Common myeloid progenitor, CD34-positive (primary cell): ENCODE results near the gene MFAP5.
A peak's percentile ranks its signal among the peaks of the same experiment; 100 is the strongest.

Source experiments
- CTCF ChIA-PET: fragments of 350-600 bp; sonication (Branson Sonifier 250); formaldehyde crosslinking; loops from one replicate; lab custom pipeline; 2021; ENCODE audit warnings: antibody characterized with exemption; lab: Charles Lee
- POLR2A ChIA-PET: fragments of 350-600 bp; sonication (Branson Sonifier 250); formaldehyde crosslinking; loops from one replicate; lab custom pipeline; 2021; ENCODE audit warnings: antibody characterized with exemption; lab: Charles Lee
- DNase-seq, 3 donors: peaks; one replicate each; pipeline versions ENCODE4 v3.0.0 to v3.0.0-alpha.2; 2013
- H3K27ac ChIP-seq, 2 experiments: 1 replicate in 1 of 2; 2 replicates in 1 of 2; pipeline ENCODE4 v1.7.0; 2013; ENCODE audit warnings: inconsistent platforms in 2 of 2, low read length in 2 of 2, mild to moderate bottlenecking in 2 of 2, low read depth in 1 of 2, moderate library complexity in 1 of 2; ENCODE audit not compliant: severe bottlenecking in 2 of 2, insufficient read depth in 1 of 2, poor library complexity in 1 of 2
- H3K27me3 ChIP-seq, 5 experiments: replicated peaks in 2 of 5; 1 replicate in 3 of 5; 2 replicates in 2 of 5; pipeline versions ENCODE4 v1.6.1 to v1.7.0; 2013; ENCODE audit warnings: low read length in 4 of 5, mild to moderate bottlenecking in 2 of 5, moderate library complexity in 2 of 5, inconsistent platforms in 1 of 5; ENCODE audit not compliant: insufficient read depth in 5 of 5, control insufficient read depth in 4 of 5
- H3K36me3 ChIP-seq, 4 experiments: 1 replicate in 2 of 4; 2 replicates in 2 of 4; pipeline versions ENCODE4 v1.6.1 to v1.7.0; 2013; ENCODE audit warnings: low read length in 3 of 4, control low read depth in 1 of 4, mild to moderate bottlenecking in 1 of 4; ENCODE audit not compliant: control insufficient read depth in 4 of 4, insufficient read depth in 4 of 4
- H3K4me1 ChIP-seq, 4 experiments: 1 replicate in 3 of 4; 2 replicates in 1 of 4; pipeline versions ENCODE4 v1.6.1 to v1.7.1; 2013; ENCODE audit warnings: low read length in 3 of 4, mild to moderate bottlenecking in 3 of 4, control low read depth in 1 of 4, inconsistent platforms in 1 of 4, moderate library complexity in 1 of 4; ENCODE audit not compliant: control insufficient read depth in 4 of 4, insufficient read depth in 4 of 4; ENCODE audit errors: control extremely low read depth in 1 of 4
- H3K4me3 ChIP-seq, 7 experiments: 1 replicate in 4 of 7; 2 replicates in 3 of 7; pipeline versions ENCODE4 v1.5.1 to v1.7.0; 2013; ENCODE audit warnings: mild to moderate bottlenecking in 7 of 7, low read length in 6 of 7, moderate library complexity in 6 of 7, inconsistent platforms in 2 of 7, low read depth in 2 of 7, control low read depth in 1 of 7; ENCODE audit not compliant: insufficient read depth in 4 of 7, control insufficient read depth in 1 of 7; ENCODE audit errors: extremely low read depth in 1 of 7
- H3K9me3 ChIP-seq, 5 experiments: 1 replicate in 4 of 5; 2 replicates in 1 of 5; pipeline versions ENCODE4 v1.6.1 to v1.7.1; 2013; ENCODE audit warnings: low read length in 4 of 5, mild to moderate bottlenecking in 2 of 5, inconsistent platforms in 1 of 5, low read depth in 1 of 5, moderate library complexity in 1 of 5; ENCODE audit not compliant: control insufficient read depth in 4 of 5, insufficient read depth in 2 of 5; ENCODE audit errors: control extremely low read depth in 1 of 5
- WGBS: methylation state at CpG from one replicate; pipeline ENCODE4 v1.1.5; 2013; ENCODE audit not compliant: insufficient coverage; 5-methylcytosine and 5-hydroxymethylcytosine counted together

MFAP5 gene

DNA sequence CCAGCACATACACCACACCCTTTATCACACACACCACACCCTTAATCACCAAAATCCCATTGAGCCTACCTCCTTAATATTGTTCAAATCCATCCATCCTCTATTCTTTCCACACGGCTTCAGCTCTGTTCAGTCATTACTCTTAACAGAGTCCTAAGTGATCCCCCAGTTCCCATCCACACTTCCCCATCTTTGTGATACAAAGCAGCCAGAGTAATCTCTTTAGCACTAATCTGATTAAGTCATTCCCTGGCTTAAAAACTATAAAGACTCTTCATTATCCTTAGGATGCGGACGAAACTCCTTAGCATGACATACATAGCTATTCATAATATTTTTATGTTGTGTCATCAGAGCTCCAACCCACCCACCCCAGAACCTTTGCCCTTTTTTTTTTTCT, 14.7 kb upstream of the MFAP5 start:
- peaks cover 0 to 4% (median 1%) of the 10 kb centered on the region in 4 experiments for H3K4me1 ChIP-seq
- DNase-seq = no peak
- H3K27me3 ChIP-seq = no peaks in the 10 kb centered on the region
- 100% methylated on average over 1 of the region's 3 CpGs for WGBS
- no peak overlapping the region for H3K27ac ChIP-seq
- H3K4me3 ChIP-seq = no peak overlapping the region
- ChIA-PET CTCF (interaction anchor here (0.6 to 6.1 kb wide), 9 partner anchors 20 to 392 kb away, joined by 3 to 20 read pairs (median 6); no protein-coding TSS in a partner anchor), POLR2A (no interaction called here)
- H3K36me3 ChIP-seq = no peaks in the 10 kb centered on the region
- H3K9me3 ChIP-seq = no peaks in the 10 kb centered on the region

DNA sequence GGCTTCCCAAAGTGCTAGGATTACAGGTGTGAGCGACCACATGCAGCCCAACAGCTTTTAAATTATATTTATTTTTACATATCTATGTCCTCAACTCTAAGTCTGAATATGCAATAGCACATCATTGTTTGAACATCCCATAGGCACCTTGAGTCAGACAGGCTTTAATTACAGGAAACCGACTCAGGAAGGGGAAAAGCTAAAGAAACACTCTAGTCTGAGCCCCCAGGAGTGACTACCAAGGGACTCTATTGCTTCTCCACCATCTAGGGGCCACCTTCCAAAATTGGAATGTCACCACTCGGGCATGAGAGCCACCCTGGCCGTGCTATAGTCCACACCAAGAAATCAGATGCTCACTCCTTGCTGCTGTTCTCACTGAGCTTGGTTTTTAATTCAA, 14.0 kb upstream of the MFAP5 start:
- ChIA-PET CTCF (interaction anchor here (0.8 to 6.1 kb wide), 9 partner anchors 11 to 362 kb away, joined by 3 to 20 read pairs (median 4); no protein-coding TSS in a partner anchor), POLR2A (no interaction called here)
- Histone ChIP-seq H3K27ac (no peak overlapping the region), H3K4me1 (peaks cover 0 to 4% (median 0%) of the 10 kb centered on the region in 4 experiments), H3K36me3 (no peaks in the 10 kb centered on the region), H3K9me3 (no peaks in the 10 kb centered on the region), H3K4me3 (no peak overlapping the region), H3K27me3 (no peaks in the 10 kb centered on the region)
- WGBS = 100% methylated on average over 3 of the region's 4 CpGs
- no peak for DNase-seq

DNA sequence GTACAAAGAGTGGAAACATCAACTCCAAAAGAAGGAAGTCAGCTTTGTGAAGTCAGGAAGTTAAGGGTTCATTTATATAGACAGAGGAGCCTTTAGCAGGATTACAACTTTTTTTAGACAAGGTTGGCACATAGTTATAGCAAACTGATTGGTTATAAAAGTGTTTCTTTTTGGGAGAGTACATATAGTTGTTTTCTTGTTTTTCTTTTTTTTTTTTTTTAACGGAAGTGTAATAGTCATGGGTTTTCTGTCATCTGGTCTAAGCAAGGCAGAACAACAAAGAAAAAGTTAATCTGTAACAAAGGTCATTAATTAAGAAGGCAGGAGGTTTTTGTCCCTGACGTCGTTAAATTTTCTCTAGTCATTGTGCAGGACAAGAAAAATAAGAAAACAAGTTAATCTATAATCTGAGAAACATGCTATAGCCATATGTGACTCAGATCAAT, 13.0 kb upstream of the MFAP5 start:
- DNase-seq = no peak
- Histone ChIP-seq H3K4me3 (no peak overlapping the region), H3K27me3 (no peaks in the 10 kb centered on the region), H3K4me1 (peaks cover 0 to 4% (median 2%) of the 10 kb centered on the region in 4 experiments), H3K9me3 (peaks cover 0 to 4% (median 0%) of the 10 kb centered on the region in 5 experiments), H3K27ac (no peak overlapping the region), H3K36me3 (no peaks in the 10 kb centered on the region)
- WGBS = no CpG with 5 or more reads among the region's 3 CpGs
- POLR2A ChIA-PET = no interaction called here
- CTCF ChIA-PET = interaction anchor here (0.7 to 6.1 kb wide), 6 partner anchors 10 to 215 kb away, joined by 3 to 20 read pairs (median 6); no protein-coding TSS in a partner anchor

DNA sequence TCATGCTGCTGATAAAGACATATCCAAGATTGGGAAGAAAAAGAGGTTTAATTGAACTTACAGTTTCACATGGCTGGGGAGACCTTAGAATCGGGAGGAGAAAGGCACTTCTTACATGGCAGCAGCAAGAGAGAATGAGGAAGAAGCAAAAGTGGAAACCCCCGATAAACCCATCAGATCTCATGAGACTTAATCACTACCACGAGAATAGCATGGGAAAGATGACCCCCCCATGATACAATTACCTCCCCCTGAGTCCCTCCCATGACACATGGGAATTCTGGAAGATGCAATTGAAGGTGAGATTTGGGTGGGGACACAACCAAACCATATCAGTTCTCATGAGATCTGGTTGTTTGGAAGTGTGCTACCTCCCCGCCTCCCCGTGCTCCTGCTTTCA, 9.8 kb upstream of the MFAP5 start:
- no peaks in the 10 kb centered on the region for H3K36me3 ChIP-seq
- H3K4me3 ChIP-seq = no peak overlapping the region
- no peaks in the 10 kb centered on the region for H3K27me3 ChIP-seq
- H3K4me1 ChIP-seq = peaks cover 0 to 17% (median 7%) of the 10 kb centered on the region in 4 experiments
- no peak for DNase-seq
- peaks cover 0 to 5% (median 0%) of the 10 kb centered on the region in 5 experiments for H3K9me3 ChIP-seq
- no CpG with 5 or more reads among the region's 5 CpGs for WGBS
- no peak overlapping the region for H3K27ac ChIP-seq
- ChIA-PET POLR2A (no interaction called here), CTCF (no interaction called here)

DNA sequence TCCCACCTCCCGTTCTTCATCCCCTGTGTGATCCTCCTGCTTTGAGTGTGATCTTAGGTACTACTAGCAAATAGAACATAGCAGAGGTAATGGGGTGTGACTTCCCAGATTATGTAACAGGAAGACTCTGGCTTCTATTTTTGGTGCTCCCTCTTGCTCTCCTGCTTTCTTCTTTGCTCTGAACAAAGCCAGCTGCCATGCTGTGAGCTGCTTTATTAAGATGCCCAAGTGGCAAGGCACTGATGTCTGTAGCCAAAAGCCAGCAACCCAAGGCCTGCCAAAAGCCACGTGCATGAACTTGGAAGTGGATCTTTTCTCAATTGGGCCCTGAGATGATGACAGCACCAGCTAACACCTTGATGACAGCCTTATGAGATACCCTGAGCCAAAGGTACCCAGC, 5.8 kb upstream of the MFAP5 start:
- no peak overlapping the region for H3K27ac ChIP-seq
- 100% methylated on average over 1 of the region's 2 CpGs for WGBS
- H3K4me1 ChIP-seq = peaks cover 0 to 16% (median 9%) of the 10 kb centered on the region in 4 experiments
- POLR2A ChIA-PET = no interaction called here
- DNase-seq = no peak
- H3K27me3 ChIP-seq = no peaks in the 10 kb centered on the region
- no peak overlapping the region for H3K4me3 ChIP-seq
- CTCF ChIA-PET = interaction anchor here (1.1 kb wide), 1 partner anchor 13 kb away, joined by 4 read pairs; no protein-coding TSS in a partner anchor
- no peaks in the 10 kb centered on the region for H3K36me3 ChIP-seq
- H3K9me3 ChIP-seq = peaks cover 0 to 5% (median 0%) of the 10 kb centered on the region in 5 experiments

DNA sequence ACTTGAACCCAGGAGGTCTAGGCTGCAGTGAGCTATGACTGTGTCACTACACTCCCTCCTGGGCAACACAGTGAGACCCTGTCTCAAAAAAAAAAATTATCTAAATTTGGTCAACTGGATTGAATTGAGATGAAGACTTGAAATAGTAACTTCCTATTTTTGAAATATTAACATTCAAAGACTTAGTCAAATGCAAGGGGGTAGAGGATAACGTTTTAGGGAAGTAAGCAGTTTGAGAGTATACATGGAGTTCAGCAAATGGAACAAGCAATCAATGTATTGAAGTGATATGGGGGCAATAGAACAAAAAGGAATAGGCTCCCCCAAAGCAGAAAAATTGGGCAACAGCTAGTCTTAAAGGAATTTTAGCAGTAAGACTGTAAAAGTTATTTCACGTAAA, 4.6 kb upstream of the MFAP5 start:
- Histone ChIP-seq H3K36me3 (no peaks in the 10 kb centered on the region), H3K9me3 (peaks cover 0 to 5% (median 0%) of the 10 kb centered on the region in 5 experiments), H3K4me1 (peaks cover 0 to 16% (median 9%) of the 10 kb centered on the region in 4 experiments), H3K27me3 (no peaks in the 10 kb centered on the region), H3K4me3 (no peak overlapping the region), H3K27ac (no peak overlapping the region)
- ChIA-PET CTCF (interaction anchor here (0.7 kb wide), 1 partner anchor 194 kb away, joined by 3 read pairs; no protein-coding TSS in a partner anchor), POLR2A (no interaction called here)
- DNase-seq = peak; percentile 16 to 67 (median 56)
- WGBS = 0% methylated on average over 1 of the region's 2 CpGs

DNA sequence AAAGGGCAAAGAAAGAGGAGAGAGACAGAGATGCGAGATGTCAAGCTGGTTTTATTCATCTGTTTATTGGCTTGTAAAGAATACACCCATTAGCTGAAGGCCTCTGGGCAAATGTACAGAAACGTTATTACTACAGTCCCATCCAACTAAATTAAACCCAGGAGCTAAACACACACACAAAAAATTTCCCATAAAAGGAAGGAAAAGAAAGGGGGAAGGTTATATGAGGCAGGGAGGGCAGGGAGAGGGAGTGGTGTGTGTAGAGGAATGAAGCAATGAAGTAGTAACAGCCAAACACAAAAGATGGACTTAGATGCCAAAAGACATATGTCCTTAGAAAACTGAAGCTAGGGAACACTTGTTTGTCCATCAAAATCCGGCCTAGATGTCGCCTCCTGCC, 3.1 kb upstream of the MFAP5 start:
- Histone ChIP-seq H3K27me3 (no peaks in the 10 kb centered on the region), H3K4me3 (no peak overlapping the region), H3K9me3 (peaks cover 0 to 3% (median 0%) of the 10 kb centered on the region in 5 experiments), H3K4me1 (peaks cover 0 to 16% (median 7%) of the 10 kb centered on the region in 4 experiments), H3K36me3 (no peaks in the 10 kb centered on the region), H3K27ac (no peak overlapping the region)
- no CpG with 5 or more reads among the region's 4 CpGs for WGBS
- no peak for DNase-seq
- CTCF ChIA-PET = interaction anchor here (0.8 kb wide), 1 partner anchor 11 kb away, joined by 3 read pairs; no protein-coding TSS in a partner anchor
- POLR2A ChIA-PET = no interaction called here
